ENCODE results near the gene GP1BB. TPM values are rescaled to one million over a fixed set of nuclear protein-coding genes. Genes with fewer than 3 reads are reported as not detected.

The GP1BB gene
- total RNA-seq, 3 donors from 2014 or later (not counting 1 experiment from before 2014, with no cell fraction given): 0.39 to 7.8 (median 4.2) TPM

GRCh38 chr22:19762568-19763457 is 39.5 kb downstream of the GP1BB start:
- peaks cover 27% of the 10 kb centered on the region for H3K4me1 ChIP-seq (ENCODE audit: control insufficient read depth, insufficient read depth, low read length)
- WGBS (ENCODE audit: insufficient coverage): 86% methylated on average over 34 of the region's 34 CpGs
- DNase-seq: no peak
- intact Hi-C loops (cut with micrococcal nuclease): no loop called here
- Mint-ChIP-seq H3K27me3 (ENCODE audit: low read depth in 2 of 2) (peaks cover 37 to 44% of the 10 kb centered on the region in 2 donors), H3K36me3 (no peaks in the 10 kb centered on the region), H3K9me3 (no peaks in the 10 kb centered on the region), H3K27ac (no peak overlapping the region), H3K4me3 (peak overlapping the region; percentile 52), H3K4me1 (peaks cover 17 to 28% of the 10 kb centered on the region in 2 donors)
- H3K9me3 ChIP-seq (ENCODE audit: control insufficient read depth, insufficient read depth, low read length): no peaks in the 10 kb centered on the region
- H3K4me3 ChIP-seq (ENCODE audit: low read length): no peak overlapping the region
- H3K36me3 ChIP-seq (ENCODE audit: control insufficient read depth, insufficient read depth, low read length): no peaks in the 10 kb centered on the region
- H3K27ac ChIP-seq (ENCODE audit: low read length): no peak overlapping the region
- H3K27me3 ChIP-seq (ENCODE audit: control insufficient read depth, insufficient read depth, low read length): peaks cover 28% of the 10 kb centered on the region
- no peak for ATAC-seq
- TF ChIP-seq, protein P1, sequence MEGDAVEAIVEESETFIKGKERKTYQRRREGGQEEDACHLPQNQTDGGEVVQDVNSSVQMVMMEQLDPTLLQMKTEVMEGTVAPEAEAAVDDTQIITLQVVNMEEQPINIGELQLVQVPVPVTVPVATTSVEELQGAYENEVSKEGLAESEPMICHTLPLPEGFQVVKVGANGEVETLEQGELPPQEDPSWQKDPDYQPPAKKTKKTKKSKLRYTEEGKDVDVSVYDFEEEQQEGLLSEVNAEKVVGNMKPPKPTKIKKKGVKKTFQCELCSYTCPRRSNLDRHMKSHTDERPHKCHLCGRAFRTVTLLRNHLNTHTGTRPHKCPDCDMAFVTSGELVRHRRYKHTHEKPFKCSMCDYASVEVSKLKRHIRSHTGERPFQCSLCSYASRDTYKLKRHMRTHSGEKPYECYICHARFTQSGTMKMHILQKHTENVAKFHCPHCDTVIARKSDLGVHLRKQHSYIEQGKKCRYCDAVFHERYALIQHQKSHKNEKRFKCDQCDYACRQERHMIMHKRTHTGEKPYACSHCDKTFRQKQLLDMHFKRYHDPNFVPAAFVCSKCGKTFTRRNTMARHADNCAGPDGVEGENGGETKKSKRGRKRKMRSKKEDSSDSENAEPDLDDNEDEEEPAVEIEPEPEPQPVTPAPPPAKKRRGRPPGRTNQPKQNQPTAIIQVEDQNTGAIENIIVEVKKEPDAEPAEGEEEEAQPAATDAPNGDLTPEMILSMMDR (IDR thresholded peaks at IDR 0.05): no peak

GRCh38 chr22:19763458-19764298 is 40.3 kb downstream of the GP1BB start:
- Mint-ChIP-seq H3K27me3 (ENCODE audit: low read depth in 2 of 2) (peaks cover 33 to 39% of the 10 kb centered on the region in 2 donors), H3K4me1 (peaks cover 17 to 30% of the 10 kb centered on the region in 2 donors), H3K36me3 (no peaks in the 10 kb centered on the region), H3K27ac (no peak overlapping the region), H3K9me3 (no peaks in the 10 kb centered on the region), H3K4me3 (no peak overlapping the region)
- H3K27me3 ChIP-seq (ENCODE audit: control insufficient read depth, insufficient read depth, low read length): peaks cover 34% of the 10 kb centered on the region
- no peaks in the 10 kb centered on the region for H3K36me3 ChIP-seq (ENCODE audit: control insufficient read depth, insufficient read depth, low read length)
- H3K27ac ChIP-seq (ENCODE audit: low read length): no peak overlapping the region
- H3K9me3 ChIP-seq (ENCODE audit: control insufficient read depth, insufficient read depth, low read length): no peaks in the 10 kb centered on the region
- 78% methylated on average over 39 of the region's 39 CpGs for WGBS (ENCODE audit: insufficient coverage)
- no peak for ATAC-seq
- intact Hi-C loops (cut with micrococcal nuclease): no loop called here
- no peak for DNase-seq
- H3K4me3 ChIP-seq (ENCODE audit: low read length): no peak overlapping the region
- H3K4me1 ChIP-seq (ENCODE audit: control insufficient read depth, insufficient read depth, low read length): peaks cover 30% of the 10 kb centered on the region
- TF ChIP-seq, protein P1 (IDR thresholded peaks at IDR 0.05): no peak

DNA sequence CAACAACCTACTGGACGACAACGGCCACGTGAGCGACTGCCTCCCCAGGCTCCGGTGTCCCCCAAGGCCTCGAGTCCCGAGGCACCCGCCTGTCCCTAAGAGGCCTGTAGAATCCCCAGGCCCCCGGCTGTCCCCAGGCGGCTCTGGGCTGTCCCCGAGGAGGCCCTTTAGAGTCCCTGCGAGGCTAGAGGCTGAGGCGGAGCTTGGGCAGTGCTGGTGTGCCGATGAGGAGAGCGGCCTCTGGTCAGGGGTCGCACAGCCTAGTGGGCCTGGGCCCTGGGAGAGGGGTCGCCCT is 40.9 kb downstream of the GP1BB start:
- H3K9me3 ChIP-seq (ENCODE audit: control insufficient read depth, insufficient read depth, low read length): no peaks in the 10 kb centered on the region
- no peak overlapping the region for H3K4me3 ChIP-seq (ENCODE audit: low read length)
- Mint-ChIP-seq H3K9me3 (no peaks in the 10 kb centered on the region), H3K4me1 (peaks cover 17 to 30% of the 10 kb centered on the region in 2 donors), H3K36me3 (no peaks in the 10 kb centered on the region), H3K4me3 (peak overlapping the region; percentile 69), H3K27ac (no peak overlapping the region), H3K27me3 (ENCODE audit: low read depth in 2 of 2) (peaks cover 33 to 41% of the 10 kb centered on the region in 2 donors)
- WGBS (ENCODE audit: insufficient coverage): 81% methylated on average over 14 of the region's 17 CpGs
- no peaks in the 10 kb centered on the region for H3K36me3 ChIP-seq (ENCODE audit: control insufficient read depth, insufficient read depth, low read length)
- DNase-seq (no peak), ATAC-seq (no peak)
- TF ChIP-seq, protein P1 (IDR thresholded peaks at IDR 0.05): no peak
- H3K27ac ChIP-seq (ENCODE audit: low read length): no peak overlapping the region
- peaks cover 28% of the 10 kb centered on the region for H3K4me1 ChIP-seq (ENCODE audit: control insufficient read depth, insufficient read depth, low read length)
- peaks cover 34% of the 10 kb centered on the region for H3K27me3 ChIP-seq (ENCODE audit: control insufficient read depth, insufficient read depth, low read length)
- intact Hi-C loops (cut with micrococcal nuclease): no loop called here
